GM18526 (cell line): ENCODE data around the gene HES7.

Experiments used
- POLR2A ChIP-seq: IDR thresholded peaks from 3 replicates; pipeline ENCODE4 v1.6.1; 2011; ENCODE audit not compliant: insufficient read length; ENCODE audit errors: extremely low read depth

Gene HES7

GRCh38 chr17:8123695-8124349, at the start of gene HES7:
Gene HES7, minus strand, starts transcription at chr17:8124106. Its CDS starts 22 bp downstream, at chr17:8124084.
- no peak for TF ChIP-seq POLR2A

- peak; percentile 99 for TF ChIP-seq POLR2A
Measured at GRCh38 chr17:8173056-8173870, 49.4 kb upstream of the HES7 start.

- no peak for TF ChIP-seq POLR2A
Measured at GRCh38 chr17:8167526-8167925, 43.6 kb upstream of the HES7 start.

GRCh38 chr17:8166731-8167130, 42.8 kb upstream of the HES7 start:
- no peak for TF ChIP-seq POLR2A

- no peak for TF ChIP-seq POLR2A
Measured at GRCh38 chr17:8164815-8165131, 40.9 kb upstream of the HES7 start.

- TF ChIP-seq POLR2A = no peak
Measured at GRCh38 chr17:8163978-8164814, 40.3 kb upstream of the HES7 start.

GRCh38 chr17:8162997-8163977, 39.4 kb upstream of the HES7 start:
- no peak for TF ChIP-seq POLR2A

- TF ChIP-seq POLR2A = peak; percentile 68
Measured at GRCh38 chr17:8162233-8162996, 38.5 kb upstream of the HES7 start, which contains the start of gene VAMP2. Gene VAMP2, minus strand, starts transcription at chr17:8162948. Its CDS starts 69 bp downstream, at chr17:8162879.

- TF ChIP-seq POLR2A = no peak
Measured at GRCh38 chr17:8161289-8162232, 37.7 kb upstream of the HES7 start.

- no peak for TF ChIP-seq POLR2A
Measured at GRCh38 chr17:8160741-8161221, 36.9 kb upstream of the HES7 start.

- TF ChIP-seq POLR2A = no peak
Measured at GRCh38 chr17:8160224-8160577, 36.3 kb upstream of the HES7 start.

GRCh38 chr17:8159459-8160223, 35.7 kb upstream of the HES7 start:
- no peak for TF ChIP-seq POLR2A
